SK-N-SH treated with all-trans-retinoic acid at 6 μM for 48 hours (cell line): Measurements from ENCODE around the gene DTNB.
"Not testable (repeated sequence)": the region's sequence is repeated elsewhere in the genome, so short reads cannot be mapped to it uniquely, and the experiment has no call there.

Experiments
- ATAC-seq: fragments of 200-7000 bp; cut with Tn5 transposase; 3 replicates; pipeline ENCODE4 v1.9.1; 2020; ENCODE audit warnings: mild to moderate bottlenecking, moderate library complexity
- ARNTL ChIP-seq: fragments of 450-650 bp; formaldehyde crosslinking; IDR thresholded peaks from 2 replicates; pipeline ENCODE4 v1.5.0; 2020; ENCODE audit warnings: low read depth, mild to moderate bottlenecking, moderate library complexity, borderline replicate concordance
- BACH2 ChIP-seq: fragments of 250-450 bp; sonication (Bioruptor Pico); IDR thresholded peaks from 2 replicates; pipeline ENCODE4 v1.9.0; 2021; ENCODE audit warnings: mild to moderate bottlenecking, borderline replicate concordance
- CREB5 ChIP-seq: fragments of 250-450 bp; sonication (Bioruptor Pico); IDR thresholded peaks from 2 replicates; pipeline ENCODE4 v1.5.1; 2020; ENCODE audit warnings: low read depth, mild to moderate bottlenecking, moderate library complexity
- CSRNP3 ChIP-seq: fragments of 250-450 bp; sonication (Bioruptor Pico); IDR thresholded peaks from 2 replicates; pipeline ENCODE4 v1.5.1; 2021; ENCODE audit warnings: mild to moderate bottlenecking, moderate library complexity
- ESRRG ChIP-seq: fragments of 250-450 bp; sonication (Bioruptor Pico); IDR thresholded peaks from 2 replicates; pipeline ENCODE4 v1.6.1; 2021; ENCODE audit warnings: mild to moderate bottlenecking
- GLIS3 ChIP-seq: fragments of 250-450 bp; sonication (Bioruptor Pico); IDR thresholded peaks from 2 replicates; pipeline ENCODE4 v1.5.0; 2020; ENCODE audit warnings: mild to moderate bottlenecking, moderate library complexity
- ISL1 ChIP-seq: fragments of 250-450 bp; sonication (Bioruptor Pico); IDR thresholded peaks from 2 replicates; pipeline ENCODE4 v2.1.2; 2022; ENCODE audit warnings: mild to moderate bottlenecking, moderate library complexity
- OSR1 ChIP-seq: fragments of 250-450 bp; sonication (Bioruptor Pico); IDR thresholded peaks from 2 replicates; pipeline ENCODE4 v1.8.0; 2022; ENCODE audit warnings: moderate library complexity, mild to moderate bottlenecking, inconsistent platforms
- POU6F1 ChIP-seq: fragments of 250-450 bp; sonication (Bioruptor Pico); IDR thresholded peaks from 2 replicates; pipeline ENCODE4 v1.8.0; 2021; ENCODE audit warnings: low read depth, mild to moderate bottlenecking, moderate library complexity, borderline replicate concordance
- PPARA ChIP-seq: fragments of 250-450 bp; sonication (Bioruptor Pico); IDR thresholded peaks from 2 replicates; pipeline ENCODE4 v1.5.0; 2020; ENCODE audit warnings: mild to moderate bottlenecking, borderline replicate concordance
- RARB ChIP-seq: fragments of 250-450 bp; sonication (Bioruptor Pico); IDR thresholded peaks from 2 replicates; pipeline ENCODE4 v1.8.0; 2021; ENCODE audit warnings: mild to moderate bottlenecking, moderate library complexity
- SNAI2 ChIP-seq: fragments of 250-450 bp; sonication (Bioruptor Pico); IDR thresholded peaks from 2 replicates; pipeline ENCODE4 v1.5.0; 2020; ENCODE audit warnings: mild to moderate bottlenecking, moderate library complexity
- TSHZ2 ChIP-seq: fragments of 250-450 bp; sonication (Bioruptor Pico); IDR thresholded peaks from 2 replicates; pipeline ENCODE4 v1.5.0; 2020; ENCODE audit warnings: mild to moderate bottlenecking, moderate library complexity
- ZC3H10 ChIP-seq: fragments of 250-450 bp; sonication (Bioruptor Pico); IDR thresholded peaks from 2 replicates; pipeline ENCODE4 v1.5.1; 2021; ENCODE audit warnings: mild to moderate bottlenecking, moderate library complexity
- ZFP30 ChIP-seq: fragments of 450-650 bp; formaldehyde crosslinking; IDR thresholded peaks from 2 replicates; pipeline ENCODE4 v1.5.0; 2022; ENCODE audit warnings: mild to moderate bottlenecking, moderate library complexity
- ZNF70 ChIP-seq: fragments of 450-650 bp; formaldehyde crosslinking; IDR thresholded peaks from 2 replicates; pipeline ENCODE4 v1.5.0; 2020; ENCODE audit warnings: mild to moderate bottlenecking, moderate library complexity

DTNB gene

GRCh38 chr2:25541378-25541777 is 132.0 kb downstream of the DTNB start:
- no peak for ATAC-seq
- TF ChIP-seq ISL1 (CRISPR knock-in tag) (no peak), SNAI2 (no peak)
- TF ChIP-seq, all 23 proteins: peak for 0

GRCh38 chr2:25539136-25539535 is 134.2 kb downstream of the DTNB start:
- TF ChIP-seq TSHZ2, result no peak
- TF ChIP-seq ESRRG (CRISPR knock-in tag), result no peak
- no peak for TF ChIP-seq ZC3H10 (CRISPR knock-in tag)
- no peak for TF ChIP-seq BACH2
- TF ChIP-seq OSR1, result no peak
- no peak for ATAC-seq

- TF ChIP-seq POU6F1 (CRISPR knock-in tag), result no peak
- no peak for TF ChIP-seq PPARA (CRISPR knock-in tag)
- no peak for TF ChIP-seq CSRNP3 (CRISPR knock-in tag)
- TF ChIP-seq RARB (CRISPR knock-in tag), result no peak
- TF ChIP-seq ARNTL, result no peak
- no peak for TF ChIP-seq ISL1 (CRISPR knock-in tag)
- TF ChIP-seq ESRRG (CRISPR knock-in tag), result no peak
- TF ChIP-seq ZNF70, result no peak
- no peak for TF ChIP-seq ZFP30 (CRISPR knock-in tag)
- TF ChIP-seq TSHZ2, result no peak
- TF ChIP-seq CREB5 (CRISPR knock-in tag), result no peak
- TF ChIP-seq GLIS3 (CRISPR knock-in tag), result no peak
- no peak for ATAC-seq
Observed at GRCh38 chr2:25537526-25537925, 135.9 kb downstream of the DTNB start.

- ATAC-seq, result not testable (repeated sequence)
Observed at GRCh38 chr2:25535411-25536289, 137.7 kb downstream of the DTNB start.

GRCh38 chr2:25534937-25535336 is 138.4 kb downstream of the DTNB start:
- ATAC-seq, result not testable (repeated sequence)
